Stimulated activated CD4-positive, alpha-beta T cell treated with anti-CD3 and anti-CD28 coated beads, Interleukin-2, amount 100 ng/mL, for 4 hours (primary cell): Measurements from ENCODE around the gene KRTAP9-9.
"Not testable (repeated sequence)": the region's sequence is repeated elsewhere in the genome, so short reads cannot be mapped to it uniquely, and the experiment has no call there.

Source experiments
- DNase-seq: peaks from one replicate; pipeline ENCODE4 v3.0.0-alpha.2; 2020; ENCODE audit warnings: low read depth

KRTAP9-9 gene

DNA sequence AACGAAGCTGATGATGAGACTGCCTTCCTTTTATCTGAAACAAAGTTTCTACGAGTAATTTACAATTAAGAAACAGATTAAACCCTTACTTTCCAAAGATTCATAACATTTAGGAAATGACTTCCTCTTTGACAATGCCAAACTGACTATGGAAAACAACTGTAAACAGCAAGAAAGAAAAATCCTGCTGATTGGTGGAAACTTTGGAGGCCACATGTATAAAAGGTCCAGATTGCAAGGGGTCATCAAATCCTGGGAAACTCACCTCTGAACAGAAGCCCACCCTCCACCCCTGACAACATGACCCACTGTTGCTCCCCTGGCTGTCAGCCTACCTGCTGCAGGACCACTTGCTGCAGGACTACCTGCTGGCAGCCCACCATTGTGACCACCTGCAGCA lies 9.9 kb downstream of the KRTAP9-9 start, which contains the start of gene KRTAP9-6:
TSS of gene KRTAP9-6 (plus strand) at position 301 of the 400 bp plus-strand sequence. CDS start at position 301, 0 bp downstream.
- DNase-seq = no peak

DNA sequence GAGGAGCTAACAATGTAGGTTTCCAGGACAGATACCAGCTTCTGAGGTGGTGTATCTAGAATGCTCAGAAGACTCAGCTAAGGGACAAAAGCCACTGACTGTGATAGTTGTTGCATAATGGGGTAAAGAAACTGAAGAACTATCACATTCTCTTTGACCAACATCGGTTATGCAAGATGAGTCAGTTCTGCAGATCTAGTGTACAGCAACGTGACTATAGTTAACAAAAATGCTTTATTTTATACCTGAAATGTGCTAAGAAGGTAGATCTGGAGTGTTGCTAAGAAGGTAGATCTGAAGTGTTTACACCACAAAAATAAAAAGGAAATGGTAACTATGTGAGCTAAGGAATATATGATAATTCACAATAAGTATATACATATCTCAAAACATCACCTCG lies 12.5 kb downstream of the KRTAP9-9 start:
- DNase-seq = no peak

GRCh38 chr17:41271323-41271722 lies 16.1 kb downstream of the KRTAP9-9 start:
- DNase-seq = not testable (repeated sequence)

DNA sequence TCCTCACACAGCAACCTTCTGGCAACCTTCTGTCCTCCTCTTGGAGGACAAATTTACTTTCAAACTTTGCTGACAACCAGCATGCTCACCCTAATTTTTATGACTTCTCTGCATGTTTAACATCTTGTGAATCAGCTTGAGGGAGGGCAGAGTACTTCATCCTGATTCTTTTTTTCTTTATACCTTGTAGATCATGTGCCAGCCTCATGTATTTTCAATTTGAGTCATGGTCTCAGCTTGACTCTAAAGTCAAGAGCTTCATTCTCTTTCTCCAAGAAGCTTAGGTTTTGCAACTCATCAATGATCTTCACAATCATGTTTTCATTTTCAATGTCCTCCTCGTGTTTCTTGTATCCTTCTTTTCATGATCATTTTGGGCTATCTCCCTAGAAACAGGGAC lies 16.7 kb downstream of the KRTAP9-9 start:
- no peak for DNase-seq

- not testable (repeated sequence) for DNase-seq
Observed at GRCh38 chr17:41275648-41276190, 20.5 kb downstream of the KRTAP9-9 start, which contains the start of gene KRTAP9-7. KRTAP9-7 (plus strand) TSS chr17:41275698; CDS start chr17:41275698, 0 bp downstream.

- DNase-seq = no peak
Observed at GRCh38 chr17:41278176-41278955, 23.2 kb downstream of the KRTAP9-9 start.

GRCh38 chr17:41284043-41284442 lies 28.9 kb downstream of the KRTAP9-9 start:
- no peak for DNase-seq

- no peak for DNase-seq
Observed at GRCh38 chr17:41284546-41284945, 29.4 kb downstream of the KRTAP9-9 start.

- DNase-seq = no peak
Observed at GRCh38 chr17:41287050-41287449, 31.9 kb downstream of the KRTAP9-9 start.

DNA sequence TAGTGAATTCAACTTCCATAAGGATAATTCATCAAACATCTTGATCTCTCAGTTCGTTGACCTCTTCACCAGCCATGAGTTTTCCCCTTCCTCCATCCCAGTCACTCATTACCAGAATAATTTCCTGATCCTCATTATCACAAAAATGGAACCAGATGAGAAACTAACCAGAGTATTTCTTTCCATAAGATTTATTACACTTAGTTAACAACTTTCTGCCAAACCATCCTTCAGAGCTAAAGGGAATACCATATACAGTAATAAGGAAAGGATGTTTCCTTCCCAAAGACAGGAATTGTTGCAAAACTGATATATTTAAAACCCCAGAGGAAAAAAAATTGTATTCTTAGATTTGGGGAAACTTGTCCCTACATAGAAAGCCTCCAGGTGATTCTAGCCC lies 38.8 kb downstream of the KRTAP9-9 start:
- DNase-seq = no peak

DNA sequence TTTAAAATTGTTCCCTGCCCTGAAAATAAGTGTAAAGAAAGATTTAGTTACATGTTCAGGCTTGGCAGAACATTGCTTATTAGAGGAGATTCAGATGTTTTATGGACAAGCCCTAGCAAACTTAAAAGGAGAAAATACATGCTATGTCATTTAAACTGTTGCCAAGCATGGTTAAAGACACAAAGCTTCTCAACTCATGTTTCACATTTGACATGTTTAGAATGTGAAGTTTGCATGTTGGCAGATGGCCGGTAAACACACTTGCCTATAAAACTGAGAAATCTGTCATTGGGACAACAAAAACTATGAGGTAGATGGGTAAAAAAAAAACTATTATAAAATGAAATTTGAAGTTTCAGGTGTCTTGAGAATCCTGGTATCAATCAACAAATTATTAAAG lies 41.7 kb downstream of the KRTAP9-9 start:
- DNase-seq = no peak

GRCh38 chr17:41298458-41299135 lies 43.4 kb downstream of the KRTAP9-9 start:
- no peak for DNase-seq

DNA sequence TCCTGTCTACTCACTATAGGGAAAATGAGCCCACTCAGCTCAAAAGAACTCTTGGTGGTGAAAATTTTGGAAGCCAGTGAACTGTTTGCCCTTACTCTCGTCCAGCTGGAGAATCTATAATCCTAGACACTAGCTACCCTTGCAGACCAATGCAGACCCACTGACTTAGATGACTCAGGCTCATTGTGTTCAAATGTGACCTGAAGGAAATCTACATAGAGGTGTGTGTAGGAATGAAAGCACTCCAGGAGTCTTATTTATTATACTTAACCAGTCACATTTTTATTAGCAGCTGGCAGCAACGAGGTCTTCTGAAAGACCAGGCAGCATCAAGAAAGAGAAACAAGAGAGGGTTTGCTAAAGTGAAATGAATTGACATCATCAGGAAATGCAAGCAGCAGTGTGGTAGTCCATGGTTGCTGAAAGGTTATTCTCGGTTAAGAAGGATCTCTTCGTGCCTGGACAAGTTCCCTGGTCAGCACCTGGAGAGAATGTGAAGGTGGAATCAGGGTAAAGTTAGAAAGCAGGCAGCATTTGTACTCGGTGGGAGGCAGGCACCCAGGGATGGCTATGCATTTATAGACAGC lies 46.1 kb downstream of the KRTAP9-9 start:
- DNase-seq = no peak

DNA sequence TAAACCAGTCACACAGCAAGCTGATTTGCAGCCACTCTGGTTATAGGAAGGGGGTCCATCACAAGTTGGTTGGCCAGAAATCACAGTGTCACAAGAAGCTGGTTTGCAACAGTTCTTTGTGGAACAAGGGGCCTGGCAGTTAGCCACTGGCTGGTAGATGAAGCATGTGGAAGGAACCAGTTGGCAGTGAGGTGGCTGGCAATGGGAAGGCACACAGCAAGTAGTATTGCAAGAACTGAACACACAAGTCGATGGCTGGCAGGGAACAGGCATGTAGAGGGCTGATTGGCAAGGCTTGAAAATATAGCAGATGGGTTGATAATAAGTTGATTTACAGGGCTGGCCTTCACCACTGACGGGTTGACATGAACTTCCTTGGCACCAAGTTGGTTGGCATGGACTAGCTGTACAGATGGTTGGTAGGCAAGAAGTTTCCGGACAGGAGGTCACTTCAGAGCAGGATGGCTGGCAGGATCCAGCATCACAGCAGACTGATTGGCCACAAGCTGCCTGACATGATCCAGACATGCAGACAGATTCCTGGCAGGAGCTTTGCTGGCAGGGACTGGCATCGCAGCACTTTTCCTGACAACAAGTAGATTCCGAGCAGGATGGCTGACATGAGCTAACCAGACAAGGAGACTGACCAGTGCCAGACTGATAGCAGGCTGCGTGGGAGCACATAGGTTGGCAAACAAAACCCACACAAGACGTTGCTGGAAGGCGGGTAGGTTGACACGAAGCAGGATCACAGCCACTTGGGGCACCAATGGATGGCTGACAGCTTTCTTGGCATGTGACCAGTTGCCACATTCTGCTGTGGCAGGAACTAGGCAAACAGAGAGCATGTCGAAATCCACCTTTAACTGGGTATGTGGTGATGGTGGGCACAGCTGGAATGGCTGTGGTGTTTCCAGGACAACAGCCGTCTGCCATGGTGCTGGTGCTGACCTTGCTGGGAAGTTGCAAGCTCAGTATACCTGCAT lies 47.0 kb downstream of the KRTAP9-9 start, which contains the start of gene KRTAP29-1:
TSS of gene KRTAP29-1 (minus strand) at position 936 of the 986 bp plus-strand sequence. CDS start at position 936, 0 bp downstream.
- DNase-seq = no peak

DNA sequence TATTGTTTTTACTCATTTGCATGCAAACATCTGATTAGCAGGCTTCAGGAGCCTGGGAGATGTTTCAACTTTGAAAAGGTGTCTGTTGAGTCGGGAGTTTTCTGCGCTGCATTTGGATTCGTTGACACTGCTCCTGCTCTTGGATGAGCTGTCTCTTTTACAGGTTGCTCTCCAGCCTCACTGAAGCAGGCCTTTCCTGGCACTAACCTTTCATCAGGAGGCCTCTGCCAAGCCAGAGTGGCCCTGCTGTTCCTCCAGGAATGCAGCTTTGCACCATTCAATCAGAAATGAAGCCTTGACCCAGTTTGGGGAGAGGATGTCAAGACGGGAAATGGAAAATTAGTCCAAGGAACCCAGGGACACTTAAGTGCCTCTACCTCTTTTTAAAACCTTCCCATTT lies 47.8 kb downstream of the KRTAP9-9 start:
- no peak for DNase-seq

DNA sequence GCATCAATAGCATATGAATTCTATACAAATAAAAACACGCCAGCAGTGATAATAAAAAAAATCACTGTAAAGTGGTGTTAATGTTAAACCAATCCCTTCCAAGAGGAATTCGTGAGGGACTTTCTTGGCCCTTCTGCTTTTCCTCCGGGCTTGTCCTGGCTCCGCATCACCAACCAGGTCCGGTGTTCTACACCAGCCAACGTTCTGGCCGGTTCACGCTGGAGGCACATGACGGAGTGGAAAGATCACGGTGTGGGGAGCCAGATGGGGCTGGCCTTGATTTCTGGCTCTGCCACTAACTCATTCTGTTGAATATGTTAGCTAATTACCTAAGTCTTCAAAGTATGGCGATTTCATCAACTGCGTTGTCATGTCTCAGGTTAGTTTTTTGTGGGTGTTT lies 48.9 kb downstream of the KRTAP9-9 start:
- DNase-seq = no peak
